Epidermal melanocyte (primary cell): ENCODE results near the gene SNAPC2.
"Not testable (repeated sequence)": the region's sequence is repeated elsewhere in the genome, so short reads cannot be mapped to it uniquely, and the experiment has no call there.

Experiments
- DNase-seq: peaks from one replicate; pipeline ENCODE4 v3.0.0; 2011; ENCODE audit warnings: low spot score; ENCODE audit not compliant: insufficient read length

Gene SNAPC2

GRCh38 chr19:7888145-7888825 is 31.9 kb upstream of the SNAPC2 start, which contains the start of gene LRRC8E:
LRRC8E (plus strand) TSS chr19:7888510; CDS start chr19:7895604, 7,094 bp downstream.
- peak; percentile 77 for DNase-seq

GRCh38 chr19:7888826-7889217 is 31.3 kb upstream of the SNAPC2 start:
- no peak for DNase-seq

- DNase-seq = not testable (repeated sequence)
Observed at GRCh38 chr19:7893362-7894101, 26.6 kb upstream of the SNAPC2 start.

- DNase-seq = peak; percentile 4
Observed at GRCh38 chr19:7894612-7895309, 25.4 kb upstream of the SNAPC2 start.

- DNase-seq = peak; percentile 7
Observed at GRCh38 chr19:7895565-7895964, 24.6 kb upstream of the SNAPC2 start.

- DNase-seq = no peak
Observed at GRCh38 chr19:7897292-7897691, 22.8 kb upstream of the SNAPC2 start.

- DNase-seq = peak; percentile 7
Observed at GRCh38 chr19:7898967-7899366, 21.2 kb upstream of the SNAPC2 start.

- no peak for DNase-seq
Observed at GRCh38 chr19:7899751-7900378, 20.3 kb upstream of the SNAPC2 start.

- peak; percentile 11 for DNase-seq
Observed at GRCh38 chr19:7900401-7900870, 19.7 kb upstream of the SNAPC2 start.

- no peak for DNase-seq
Observed at GRCh38 chr19:7900931-7901330, 19.2 kb upstream of the SNAPC2 start.

GRCh38 chr19:7901337-7901736 is 18.8 kb upstream of the SNAPC2 start:
- peak; percentile 10 for DNase-seq

GRCh38 chr19:7902796-7903243 is 17.3 kb upstream of the SNAPC2 start:
- DNase-seq = no peak

- peak; percentile 98 for DNase-seq
Observed at GRCh38 chr19:7903244-7904073, 16.7 kb upstream of the SNAPC2 start, which contains the start of gene MAP2K7. MAP2K7 (plus strand) TSS chr19:7903877; CDS start chr19:7903945, 68 bp downstream.

GRCh38 chr19:7904074-7905020 is 15.8 kb upstream of the SNAPC2 start:
- DNase-seq = peak; percentile 58

- no peak for DNase-seq
Observed at GRCh38 chr19:7905268-7905667, 14.9 kb upstream of the SNAPC2 start.

GRCh38 chr19:7905859-7906258 is 14.3 kb upstream of the SNAPC2 start:
- no peak for DNase-seq

- no peak for DNase-seq
Observed at GRCh38 chr19:7907122-7907521, 13.0 kb upstream of the SNAPC2 start.

GRCh38 chr19:7907544-7907943 is 12.6 kb upstream of the SNAPC2 start:
- DNase-seq = no peak

GRCh38 chr19:7908078-7908699 is 11.9 kb upstream of the SNAPC2 start:
- DNase-seq = no peak
